HEK293T (cell line): ENCODE data around the gene VPS33A.

Experiments
- CTCF ChIA-PET: fragments of 350-600 bp; formaldehyde crosslinking; extraction: SDS; loops from one replicate; lab custom pipeline; 2021; ENCODE audit warnings: antibody characterized with exemption, inconsistent platforms; lab: Yijun Ruan, JAX
- POLR2A ChIA-PET: fragments of 350-600 bp; formaldehyde crosslinking; extraction: SDS; loops from one replicate; lab custom pipeline; 2020; ENCODE audit warnings: antibody characterized with exemption, inconsistent platforms; lab: Yijun Ruan, JAX
- DNase-seq: peaks from one replicate; pipeline ENCODE4 v3.0.0; 2012; ENCODE audit warnings: mixed read lengths; ENCODE audit errors: extremely low spot score
- ARNT ChIP-seq: fragments of 450-650 bp; IDR thresholded peaks from 2 replicates; pipeline ENCODE4 v1.6.1; 2017; ENCODE audit warnings: mild to moderate bottlenecking
- BHLHE40 ChIP-seq: fragments of 450-650 bp; IDR thresholded peaks from 2 replicates; pipeline ENCODE4 v1.6.1; 2016; ENCODE audit warnings: mild to moderate bottlenecking, moderate library complexity, borderline replicate concordance
- CTBP1 ChIP-seq: fragments of 450-650 bp; IDR thresholded peaks from 2 replicates; pipeline ENCODE4 v1.6.1; 2016; ENCODE audit warnings: borderline replicate concordance
- ELF4 ChIP-seq: fragments of 450-650 bp; IDR thresholded peaks from 2 replicates; pipeline ENCODE4 v1.6.1; 2017; ENCODE audit warnings: antibody characterized with exemption
- FOXA1 ChIP-seq: fragments of 450-650 bp; IDR thresholded peaks from 2 replicates; pipeline ENCODE4 v1.6.1; 2016; ENCODE audit warnings: mild to moderate bottlenecking
- FOXK2 ChIP-seq: fragments of 450-650 bp; IDR thresholded peaks from 2 replicates; pipeline ENCODE4 v1.6.1; 2016; ENCODE audit warnings: mild to moderate bottlenecking
- FOXM1 ChIP-seq: fragments of 450-650 bp; IDR thresholded peaks from 2 replicates; pipeline ENCODE4 v1.6.1; 2017; ENCODE audit warnings: mild to moderate bottlenecking, borderline replicate concordance
- HDGF ChIP-seq: fragments of 450-650 bp; IDR thresholded peaks from 2 replicates; pipeline ENCODE4 v1.6.1; 2017; ENCODE audit warnings: antibody characterized with exemption, borderline replicate concordance
- L3MBTL2 ChIP-seq: fragments of 450-650 bp; conservative IDR thresholded peaks from 2 replicates; pipeline ENCODE4 v1.6.1; 2016; ENCODE audit warnings: mild to moderate bottlenecking
- LEF1 ChIP-seq: fragments of 450-650 bp; IDR thresholded peaks from 2 replicates; pipeline ENCODE4 v1.6.1; 2017; ENCODE audit warnings: mild to moderate bottlenecking, borderline replicate concordance
- NFRKB ChIP-seq: fragments of 450-650 bp; IDR thresholded peaks from 2 replicates; pipeline ENCODE4 v1.6.1; 2016; ENCODE audit warnings: mild to moderate bottlenecking, moderate library complexity
- SP1 ChIP-seq: fragments of 450-650 bp; IDR thresholded peaks from 2 replicates; pipeline ENCODE4 v1.6.1; 2017
- SUZ12 ChIP-seq: fragments of 450-650 bp; IDR thresholded peaks from 2 replicates; pipeline ENCODE4 v1.6.1; 2016; ENCODE audit warnings: mild to moderate bottlenecking
- TARDBP ChIP-seq: fragments of 450-650 bp; IDR thresholded peaks from 2 replicates; pipeline ENCODE4 v1.6.1; 2016
- ZNF384 ChIP-seq: fragments of 450-650 bp; IDR thresholded peaks from 2 replicates; pipeline ENCODE4 v1.6.1; 2016
- TF ChIP-seq, protein P1 (sequence below): fragments of 450-650 bp; IDR thresholded peaks from 2 replicates; pipeline ENCODE4 v1.6.1; 2016

VPS33A gene

DNA sequence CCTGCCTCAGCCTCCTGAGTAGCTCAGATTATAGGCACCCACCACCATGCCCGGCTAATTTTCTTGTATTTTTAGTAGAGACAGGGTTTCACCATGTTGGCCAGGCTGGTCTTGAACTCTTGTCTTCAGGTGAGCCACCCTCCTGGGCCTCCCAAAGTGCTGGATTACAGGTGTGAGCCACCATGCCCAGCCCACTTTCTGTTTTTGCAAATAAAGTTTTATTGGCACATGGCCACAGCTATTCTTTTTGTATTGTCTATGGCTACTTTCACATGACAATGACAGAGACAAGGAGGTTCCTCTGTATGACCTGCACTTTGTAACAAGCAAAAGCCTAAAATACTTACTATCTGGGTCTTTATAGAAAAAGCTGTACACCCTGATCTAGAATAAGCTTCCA lies 20.7 kb downstream of the VPS33A start:
- POLR2A ChIA-PET: no interaction called here
- no peak for DNase-seq
- CTCF ChIA-PET: no interaction called here
- TF ChIP-seq BHLHE40 (no peak), SUZ12 (no peak), FOXK2 (no peak), L3MBTL2 (no peak), TARDBP (no peak), SP1 (no peak), FOXA1 (no peak), FOXM1 (no peak), ZNF384 (no peak), ARNT (no peak), NFRKB (no peak)
- TF ChIP-seq, protein P1, sequence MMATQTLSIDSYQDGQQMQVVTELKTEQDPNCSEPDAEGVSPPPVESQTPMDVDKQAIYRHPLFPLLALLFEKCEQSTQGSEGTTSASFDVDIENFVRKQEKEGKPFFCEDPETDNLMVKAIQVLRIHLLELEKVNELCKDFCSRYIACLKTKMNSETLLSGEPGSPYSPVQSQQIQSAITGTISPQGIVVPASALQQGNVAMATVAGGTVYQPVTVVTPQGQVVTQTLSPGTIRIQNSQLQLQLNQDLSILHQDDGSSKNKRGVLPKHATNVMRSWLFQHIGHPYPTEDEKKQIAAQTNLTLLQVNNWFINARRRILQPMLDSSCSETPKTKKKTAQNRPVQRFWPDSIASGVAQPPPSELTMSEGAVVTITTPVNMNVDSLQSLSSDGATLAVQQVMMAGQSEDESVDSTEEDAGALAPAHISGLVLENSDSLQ: no peak

DNA sequence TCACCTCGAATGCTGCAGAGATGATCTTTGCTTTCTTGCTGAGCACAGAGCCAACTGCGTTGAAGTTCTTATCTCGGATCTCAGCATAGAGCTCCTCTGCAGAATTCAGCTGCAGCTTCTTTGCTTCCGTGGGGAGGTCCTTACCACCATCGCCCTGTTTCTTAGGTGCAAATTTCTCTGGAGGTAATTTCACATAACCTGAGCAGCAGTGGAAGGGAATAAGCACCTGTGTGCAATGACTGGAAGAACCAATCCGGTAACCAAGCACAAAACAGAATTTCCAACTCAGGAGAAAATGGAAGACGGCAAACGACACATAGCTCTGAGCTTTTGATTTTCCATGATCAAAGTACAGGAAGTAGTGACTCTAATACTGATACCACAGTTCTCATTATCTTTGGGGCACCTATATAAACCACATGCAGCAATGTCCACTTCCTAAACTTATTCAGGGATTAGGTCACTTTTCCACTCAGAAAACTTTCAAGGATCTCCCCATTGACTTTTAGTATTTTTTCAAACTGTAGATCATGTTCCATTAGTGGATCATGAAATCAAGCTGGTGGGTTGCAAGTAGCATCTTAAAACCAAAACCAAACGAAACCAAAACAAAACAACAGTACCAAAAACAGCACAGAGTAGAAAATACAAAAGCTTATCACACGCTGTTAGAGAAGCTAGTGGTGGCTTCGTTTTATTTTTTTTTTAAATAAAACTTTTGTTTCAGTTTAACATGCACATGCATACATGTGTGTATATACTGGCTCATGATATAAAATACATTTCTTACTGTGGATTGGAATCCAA lies 21.5 kb downstream of the VPS33A start:
- no peak for TF ChIP-seq SP1
- no peak for TF ChIP-seq ARNT
- no peak for TF ChIP-seq LEF1
- TF ChIP-seq HDGF: no peak
- TF ChIP-seq CTBP1: no peak
- no peak for TF ChIP-seq FOXA1
- no peak for TF ChIP-seq ZNF384
- no peak for TF ChIP-seq SUZ12
- TF ChIP-seq L3MBTL2: no peak
- no peak for TF ChIP-seq ELF4
- no peak for TF ChIP-seq FOXK2
- no peak for TF ChIP-seq NFRKB
- TF ChIP-seq TARDBP: no peak
- no peak for TF ChIP-seq BHLHE40
- no peak for TF ChIP-seq FOXM1
- TF ChIP-seq, protein P1: no peak
- ChIA-PET CTCF (no interaction called here), POLR2A (no interaction called here)
- no peak for DNase-seq

DNA sequence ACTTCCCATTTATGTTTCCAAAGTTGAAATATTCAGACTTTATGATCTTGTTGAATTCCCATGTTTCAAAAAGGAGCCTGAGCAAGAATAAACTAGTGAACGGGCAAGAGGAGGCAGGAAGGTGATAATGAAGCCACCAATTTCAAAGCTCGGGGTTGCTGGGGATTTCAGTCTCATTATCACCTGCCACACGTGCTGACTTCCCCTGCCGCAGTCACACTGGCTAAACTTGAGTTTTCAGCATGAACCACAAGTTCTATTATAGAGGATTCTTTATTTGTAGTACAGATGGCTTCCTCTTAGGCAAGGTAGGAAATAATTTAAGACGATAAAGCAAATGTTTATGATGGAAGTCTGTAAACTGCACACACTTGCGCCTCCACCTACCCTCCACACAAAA lies 22.3 kb downstream of the VPS33A start:
- no peak for TF ChIP-seq FOXM1
- no peak for TF ChIP-seq ELF4
- TF ChIP-seq SUZ12: no peak
- TF ChIP-seq TARDBP: no peak
- no peak for TF ChIP-seq L3MBTL2
- no peak for TF ChIP-seq CTBP1
- TF ChIP-seq, protein P1: no peak
- no peak for TF ChIP-seq FOXK2
- no peak for TF ChIP-seq ARNT
- ChIA-PET CTCF (no interaction called here), POLR2A (no interaction called here)
- no peak for DNase-seq

DNA sequence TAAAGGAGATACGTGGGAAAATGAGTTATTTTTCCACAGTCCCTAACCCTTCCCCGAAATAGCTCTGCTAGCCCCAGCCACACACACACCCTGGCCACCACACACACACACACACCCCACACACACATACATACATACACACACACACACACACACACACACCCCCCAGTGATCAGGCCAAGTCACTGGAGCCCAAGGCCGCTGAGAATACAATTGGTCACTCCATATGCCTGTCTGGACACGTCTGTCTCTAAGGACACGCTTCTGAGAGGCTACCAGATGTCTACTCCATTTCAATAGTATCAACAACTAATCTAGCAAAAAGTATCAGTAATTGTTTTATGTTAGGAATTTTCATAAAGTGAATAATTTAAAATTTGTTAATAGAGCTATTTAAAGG lies 27.4 kb downstream of the VPS33A start:
- no peak for DNase-seq
- CTCF ChIA-PET: no interaction called here
- POLR2A ChIA-PET: no interaction called here
- TF ChIP-seq ARNT: no peak

DNA sequence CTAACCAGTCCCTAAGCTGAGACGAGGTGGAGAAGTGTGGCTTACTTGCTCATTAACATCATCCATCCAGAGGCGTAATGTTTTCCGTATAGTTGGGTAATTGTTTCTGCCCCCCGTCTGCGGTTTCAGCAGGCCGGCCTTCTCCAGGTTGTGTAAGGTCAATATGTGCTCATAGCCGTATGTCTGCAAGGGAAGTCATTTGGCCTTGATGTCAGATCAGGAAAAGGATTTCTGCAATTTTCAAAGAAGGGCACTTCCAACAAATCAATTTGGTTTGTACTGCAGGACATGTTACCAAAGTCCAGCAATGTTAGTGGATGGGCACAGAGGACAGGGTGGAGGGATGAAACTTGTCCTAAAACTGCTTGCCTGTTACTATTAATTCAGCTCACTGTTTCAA lies 30.6 kb downstream of the VPS33A start:
- TF ChIP-seq NFRKB: no peak
- TF ChIP-seq SP1: no peak
- no peak for TF ChIP-seq L3MBTL2
- TF ChIP-seq ARNT: no peak
- TF ChIP-seq FOXM1: no peak
- TF ChIP-seq FOXK2: no peak
- TF ChIP-seq ZNF384: no peak
- TF ChIP-seq TARDBP: no peak
- TF ChIP-seq CTBP1: no peak
- no peak for TF ChIP-seq FOXA1
- no peak for TF ChIP-seq ELF4
- TF ChIP-seq, protein P1: no peak
- no peak for TF ChIP-seq HDGF
- ChIA-PET POLR2A (interaction anchor here (1.0 kb wide), 1 partner anchor 10 kb away, joined by 3 read pairs; the partner anchor contains the start of gene DIABLO), CTCF (no interaction called here)
- no peak for DNase-seq

DNA sequence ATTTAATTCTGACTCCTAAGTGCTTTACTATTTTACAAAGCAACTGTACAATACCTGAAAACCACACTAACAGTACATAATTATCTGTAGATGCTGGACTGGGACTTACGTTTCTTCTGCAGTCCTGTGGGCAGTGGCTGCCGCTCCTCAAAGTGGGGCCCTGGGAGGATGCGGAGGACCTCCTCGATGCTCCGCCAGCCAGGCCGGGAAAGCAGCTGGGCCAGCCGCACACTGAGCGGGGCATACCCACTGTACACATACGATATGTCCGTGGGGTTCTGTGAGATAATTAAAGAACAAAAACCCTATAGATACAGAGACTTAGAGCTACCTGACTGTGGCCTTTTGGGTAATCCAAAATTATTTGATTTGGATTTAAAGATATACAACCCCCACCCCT lies 33.6 kb downstream of the VPS33A start:
- no peak for TF ChIP-seq TARDBP
- no peak for TF ChIP-seq FOXK2
- no peak for TF ChIP-seq SP1
- TF ChIP-seq ARNT: no peak
- TF ChIP-seq SUZ12: no peak
- no peak for TF ChIP-seq FOXM1
- TF ChIP-seq FOXA1: no peak
- no peak for TF ChIP-seq L3MBTL2
- TF ChIP-seq, protein P1: no peak
- no peak for TF ChIP-seq CTBP1
- no peak for TF ChIP-seq LEF1
- TF ChIP-seq NFRKB: no peak
- no peak for TF ChIP-seq ELF4
- DNase-seq: no peak
- CTCF ChIA-PET: no interaction called here
- POLR2A ChIA-PET: no interaction called here
